NCI-H2196 (cell line): ENCODE measurements around the gene KIF16B.

Experiments
- DNase-seq: peaks from one replicate; lab custom pipeline; 2025; ENCODE audit not compliant: unreplicated experiment; lab: John Stamatoyannopoulos, UW

KIF16B gene

GRCh38 chr20:16483024-16483423, 90.2 kb downstream of the KIF16B start:
- DNase-seq = no peak

GRCh38 chr20:16481977-16482376, 91.3 kb downstream of the KIF16B start:
- no peak for DNase-seq

GRCh38 chr20:16479666-16480065, 93.6 kb downstream of the KIF16B start:
- no peak for DNase-seq

GRCh38 chr20:16477632-16478031, 95.6 kb downstream of the KIF16B start:
- DNase-seq = no peak

GRCh38 chr20:16476032-16476431, 97.2 kb downstream of the KIF16B start:
- DNase-seq = peak; percentile 64

- peak; percentile 61 for DNase-seq
Observed at GRCh38 chr20:16475225-16475624, 98.0 kb downstream of the KIF16B start.

- DNase-seq = no peak
Observed at GRCh38 chr20:16474363-16474762, 98.9 kb downstream of the KIF16B start.

- no peak for DNase-seq
Observed at GRCh38 chr20:16472045-16472872, 101.0 kb downstream of the KIF16B start.

- no peak for DNase-seq
Observed at GRCh38 chr20:16469395-16469905, 103.8 kb downstream of the KIF16B start.

- DNase-seq = no peak
Observed at GRCh38 chr20:16462711-16463110, 110.5 kb downstream of the KIF16B start.

- no peak for DNase-seq
Observed at GRCh38 chr20:16459019-16459700, 114.1 kb downstream of the KIF16B start.

- DNase-seq = no peak
Observed at GRCh38 chr20:16457514-16457913, 115.7 kb downstream of the KIF16B start.

GRCh38 chr20:16455324-16455723, 117.9 kb downstream of the KIF16B start:
- no peak for DNase-seq

- DNase-seq = no peak
Observed at GRCh38 chr20:16451982-16452381, 121.3 kb downstream of the KIF16B start.

- no peak for DNase-seq
Observed at GRCh38 chr20:16451001-16451400, 122.2 kb downstream of the KIF16B start.

GRCh38 chr20:16446991-16447390, 126.3 kb downstream of the KIF16B start:
- DNase-seq = no peak

- no peak for DNase-seq
Observed at GRCh38 chr20:16446246-16446645, 127.0 kb downstream of the KIF16B start.

GRCh38 chr20:16445482-16445881, 127.8 kb downstream of the KIF16B start:
- DNase-seq = no peak

- peak; percentile 4 for DNase-seq
Observed at GRCh38 chr20:16444057-16444777, 129.0 kb downstream of the KIF16B start.

- no peak for DNase-seq
Observed at GRCh38 chr20:16441546-16442164, 131.6 kb downstream of the KIF16B start.

- DNase-seq = no peak
Observed at GRCh38 chr20:16440686-16441085, 132.6 kb downstream of the KIF16B start.
